Cardiac septum (tissue), 1 donor: ENCODE measurements around the gene IKBKE. TPM values are rescaled to one million over a fixed set of nuclear protein-coding genes. Genes with fewer than 3 reads are reported as not detected.
"Not testable (repeated sequence)": the region's sequence is repeated elsewhere in the genome, so short reads cannot be mapped to it uniquely, and the experiment has no call there.

Experiments used
- DNase-seq: peaks from one replicate; pipeline ENCODE4 v3.0.0-alpha.2; 2020; ENCODE audit warnings: low spot score
- intact Hi-C: fragments of 100-400 bp; cut with DNase I; formaldehyde crosslinking; loops from one replicate; pipeline ENCODE4 v1.14.0; 2022
- total RNA-seq: library from RNA; stranded (reverse); fragmentation: NEBNext Ultra II Directional; extraction: Animal tissue kit (Norgen Biotek cat#: 25700); gene quantifications from one replicate; pipeline ENCODE4 v1.2.1, GENCODE V29; 2021
- donor health status: DM: no; HTN: no; CAD: no.

IKBKE gene
- total RNA-seq, 1 donor from 2014 or later, result 0.97 TPM

DNA sequence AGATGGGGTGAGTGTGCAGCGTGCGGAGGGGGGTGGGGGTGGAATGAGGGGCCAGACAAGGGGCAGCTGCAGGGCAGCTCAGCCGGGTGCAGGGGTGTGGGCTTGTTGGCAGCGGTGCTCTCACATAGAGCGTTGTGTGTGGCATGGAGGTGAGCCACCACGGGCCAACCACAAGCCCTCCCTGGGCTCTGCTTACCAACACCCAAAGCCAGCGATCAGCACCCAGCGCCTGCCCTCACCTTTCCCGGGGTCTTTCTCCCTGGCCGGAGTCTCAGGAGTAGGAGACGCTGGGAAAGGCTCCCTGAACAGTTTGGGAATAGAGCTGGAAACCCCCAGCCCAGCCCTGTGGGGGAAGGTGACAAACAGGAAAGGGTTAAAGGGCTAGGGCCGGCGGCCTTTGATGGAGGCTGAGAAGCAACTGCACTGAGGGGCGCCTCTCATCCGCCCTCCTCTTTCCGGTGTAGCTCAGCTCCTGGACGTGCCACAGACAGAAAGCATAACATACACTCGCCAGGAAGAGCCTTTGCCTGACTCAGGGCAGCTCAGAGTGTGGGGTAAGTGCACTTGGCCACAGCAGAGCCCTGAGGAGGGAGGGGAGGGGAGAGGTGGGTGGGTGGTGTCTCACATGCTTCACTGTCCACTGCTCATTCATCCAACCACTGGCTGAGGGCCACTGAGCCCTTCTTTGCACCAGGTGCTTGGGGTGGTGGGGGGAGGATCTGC lies 577 bp downstream of the IKBKE start:
- intact Hi-C loops, result no loop called here
- no peak for DNase-seq

DNA sequence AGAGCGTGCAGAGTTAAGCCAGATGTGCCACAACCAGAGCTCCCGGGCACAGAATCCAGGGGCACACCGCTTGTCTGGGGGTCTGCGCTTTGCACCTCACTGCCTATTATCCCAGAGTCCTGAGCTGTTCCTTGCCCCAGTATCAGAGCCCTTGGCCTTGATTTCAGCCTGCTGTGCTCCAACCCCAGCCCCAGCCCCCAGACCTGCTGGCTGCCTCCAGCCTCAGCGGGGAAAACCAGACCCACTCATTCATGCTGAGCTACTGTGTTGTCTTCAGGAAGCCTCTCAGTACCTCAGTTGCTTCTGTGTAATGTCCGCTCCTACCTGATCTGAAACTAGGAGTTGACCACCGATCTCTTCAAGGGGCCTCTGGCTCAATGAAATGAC lies 1.1 kb downstream of the IKBKE start:
- intact Hi-C loops, result no loop called here
- no peak for DNase-seq

DNA sequence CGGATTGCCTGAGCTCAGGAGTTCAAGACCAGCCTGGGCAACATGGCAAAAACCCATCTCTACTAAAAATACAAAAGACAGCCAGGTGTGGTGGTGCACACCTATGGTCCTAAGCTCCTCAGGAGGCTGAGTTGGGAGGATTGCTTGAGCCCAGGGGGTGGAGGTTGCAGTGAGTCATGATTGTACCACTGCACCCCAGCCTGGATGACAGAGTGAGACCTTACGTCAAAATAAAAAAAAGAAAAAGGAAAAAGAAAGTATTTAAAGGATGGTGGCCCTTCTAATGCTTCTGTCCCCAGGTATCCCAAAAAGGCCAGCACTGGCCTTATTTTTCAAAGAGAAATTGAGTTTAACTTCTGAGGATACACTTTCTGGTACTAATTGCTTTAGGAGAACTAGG lies 1.7 kb downstream of the IKBKE start:
- intact Hi-C loops, result no loop called here

DNA sequence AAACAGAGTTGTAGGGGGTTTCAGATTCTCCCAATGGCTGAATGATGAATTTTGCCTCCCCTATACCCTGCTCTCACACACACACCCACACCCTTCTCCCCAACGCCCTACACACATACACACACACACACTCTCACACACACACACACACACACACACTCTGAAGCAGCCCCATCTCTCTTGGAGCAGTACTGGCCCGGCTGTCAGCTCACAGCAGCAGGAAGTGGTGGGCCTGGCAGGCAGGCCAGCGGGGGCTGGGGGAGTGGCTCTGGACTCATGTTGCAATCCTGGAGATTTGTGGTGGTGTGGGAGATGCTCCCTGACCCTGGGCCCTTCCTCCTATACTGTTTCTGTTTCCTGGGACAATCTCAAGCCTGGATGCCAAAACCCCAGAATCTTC lies 2.2 kb downstream of the IKBKE start:
- intact Hi-C loops, result no loop called here
- no peak for DNase-seq

More for the DNA sequence above, 1.7 kb downstream of the IKBKE start:
- DNase-seq, result no peak

DNA sequence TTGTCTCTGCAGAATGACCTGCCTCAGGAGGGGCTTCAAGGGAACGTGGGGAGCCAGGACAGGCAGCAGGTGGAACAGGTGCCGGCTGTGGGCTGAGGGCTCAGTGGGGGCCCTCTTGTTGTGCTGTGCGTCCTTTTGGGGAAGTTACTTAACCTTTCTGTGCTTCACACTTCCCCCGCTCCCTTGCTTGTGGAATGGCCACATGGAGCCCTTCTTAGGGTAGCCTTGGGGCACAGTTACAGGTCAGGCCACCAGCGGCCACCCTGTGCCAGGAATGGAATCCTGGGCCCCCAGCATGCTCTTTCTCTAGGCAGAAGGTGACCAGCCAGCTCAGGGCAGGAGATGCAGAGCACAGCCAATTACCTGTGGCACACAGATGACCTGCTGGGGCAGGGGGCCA lies 2.6 kb downstream of the IKBKE start:
- DNase-seq, result no peak
- intact Hi-C loops, result no loop called here

DNA sequence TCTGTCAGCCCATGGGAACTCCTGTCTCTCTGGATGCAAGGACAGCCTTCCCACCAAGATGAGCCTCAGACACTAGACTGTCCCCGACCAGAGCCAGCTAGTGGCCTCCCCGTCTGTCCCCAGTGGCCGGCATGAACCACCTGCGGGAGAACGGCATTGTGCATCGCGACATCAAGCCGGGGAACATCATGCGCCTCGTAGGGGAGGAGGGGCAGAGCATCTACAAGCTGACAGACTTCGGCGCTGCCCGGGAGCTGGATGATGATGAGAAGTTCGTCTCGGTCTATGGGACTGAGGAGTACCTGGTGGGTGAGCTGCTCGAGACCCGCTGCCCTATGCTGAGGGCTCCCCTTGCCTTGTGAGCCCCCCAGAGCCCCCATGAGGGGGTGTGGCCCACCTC lies 5.8 kb downstream of the IKBKE start:
- no peak for DNase-seq
- intact Hi-C loops, result no loop called here

DNA sequence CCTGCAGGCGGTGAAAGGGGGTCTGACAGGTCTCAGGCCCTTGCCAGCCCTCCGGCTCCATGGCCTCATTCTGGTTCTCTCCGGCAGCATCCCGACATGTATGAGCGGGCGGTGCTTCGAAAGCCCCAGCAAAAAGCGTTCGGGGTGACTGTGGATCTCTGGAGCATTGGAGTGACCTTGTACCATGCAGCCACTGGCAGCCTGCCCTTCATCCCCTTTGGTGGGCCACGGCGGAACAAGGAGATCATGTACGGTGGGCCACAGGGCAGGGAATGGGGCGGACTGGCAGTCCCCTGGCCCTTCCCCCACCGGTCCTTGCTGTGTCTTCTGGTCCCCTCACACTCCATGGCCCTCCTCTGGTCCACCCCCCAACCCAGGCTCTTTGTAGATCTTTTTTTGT lies 6.3 kb downstream of the IKBKE start:
- intact Hi-C loops, result no loop called here
- DNase-seq, result no peak

DNA sequence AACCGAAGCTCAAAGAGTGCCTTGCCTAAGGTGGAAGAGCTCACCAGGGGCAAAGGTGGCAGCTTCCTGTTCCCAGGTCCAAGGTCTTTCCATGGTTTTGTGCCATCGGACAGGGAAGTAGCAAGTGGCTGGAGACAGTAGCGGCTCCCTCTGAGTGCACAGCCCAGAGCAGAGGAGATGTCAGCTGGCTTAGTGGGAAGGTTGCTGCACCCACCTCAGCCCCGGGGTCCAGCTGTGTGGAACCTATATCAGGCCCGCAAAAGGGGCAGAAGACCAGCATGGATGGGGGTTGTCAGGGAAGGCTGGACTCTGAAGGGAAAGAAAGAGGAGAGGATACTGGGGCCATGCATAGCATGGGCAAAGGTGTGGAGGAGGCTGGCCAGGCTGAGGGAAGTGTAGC lies 6.8 kb downstream of the IKBKE start:
- intact Hi-C loops, result no loop called here
- DNase-seq, result no peak

DNA sequence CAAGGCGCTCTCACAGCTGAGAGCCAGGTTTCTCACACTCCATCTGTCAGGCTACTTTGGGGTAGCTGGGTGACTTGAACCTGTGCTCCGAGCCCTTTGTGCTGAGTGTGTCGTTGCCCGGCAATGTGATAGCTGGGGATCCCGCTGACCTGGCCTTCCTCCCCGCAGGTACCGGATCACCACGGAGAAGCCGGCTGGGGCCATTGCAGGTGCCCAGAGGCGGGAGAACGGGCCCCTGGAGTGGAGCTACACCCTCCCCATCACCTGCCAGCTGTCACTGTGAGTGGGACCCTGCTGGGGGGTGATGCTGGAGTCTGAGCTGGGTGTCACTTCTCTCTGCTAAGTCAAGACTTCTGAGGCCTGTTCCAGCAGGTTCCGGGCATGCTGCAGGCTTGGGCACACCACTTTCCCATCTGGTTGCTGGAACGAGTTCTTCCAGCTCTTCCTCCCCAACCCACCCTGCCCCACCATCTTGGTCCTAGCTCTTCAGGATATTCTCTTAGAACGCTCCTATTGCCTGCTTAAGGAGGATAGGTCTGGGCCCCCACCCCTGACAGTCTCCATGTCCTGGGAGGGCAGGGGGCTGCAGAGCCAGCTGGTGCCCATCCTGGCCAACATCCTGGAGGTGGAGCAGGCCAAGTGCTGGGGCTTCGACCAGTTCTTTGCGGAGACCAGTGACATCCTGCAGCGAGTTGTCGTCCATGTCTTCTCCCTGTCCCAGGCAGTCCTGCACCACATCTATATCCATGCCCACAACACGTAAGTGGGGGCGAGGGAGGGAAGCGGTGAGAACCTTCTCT lies 7.5 kb downstream of the IKBKE start:
- DNase-seq, result no peak
- intact Hi-C loops, result no loop called here

DNA sequence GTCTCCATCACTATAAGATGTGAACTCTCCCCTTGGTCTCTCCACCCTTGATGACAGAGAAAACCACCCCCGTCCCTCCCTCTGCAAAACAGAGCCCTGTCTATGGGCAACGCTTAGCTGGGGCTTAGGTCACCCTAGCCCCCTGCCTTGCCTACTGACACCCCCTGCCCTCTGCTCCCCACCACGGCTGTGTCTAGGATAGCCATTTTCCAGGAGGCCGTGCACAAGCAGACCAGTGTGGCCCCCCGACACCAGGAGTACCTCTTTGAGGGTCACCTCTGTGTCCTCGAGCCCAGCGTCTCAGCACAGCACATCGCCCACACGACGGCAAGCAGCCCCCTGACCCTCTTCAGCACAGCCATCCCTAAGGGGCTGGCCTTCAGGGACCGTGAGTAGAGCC lies 8.5 kb downstream of the IKBKE start:
- intact Hi-C loops, result no loop called here
- DNase-seq, result no peak

DNA sequence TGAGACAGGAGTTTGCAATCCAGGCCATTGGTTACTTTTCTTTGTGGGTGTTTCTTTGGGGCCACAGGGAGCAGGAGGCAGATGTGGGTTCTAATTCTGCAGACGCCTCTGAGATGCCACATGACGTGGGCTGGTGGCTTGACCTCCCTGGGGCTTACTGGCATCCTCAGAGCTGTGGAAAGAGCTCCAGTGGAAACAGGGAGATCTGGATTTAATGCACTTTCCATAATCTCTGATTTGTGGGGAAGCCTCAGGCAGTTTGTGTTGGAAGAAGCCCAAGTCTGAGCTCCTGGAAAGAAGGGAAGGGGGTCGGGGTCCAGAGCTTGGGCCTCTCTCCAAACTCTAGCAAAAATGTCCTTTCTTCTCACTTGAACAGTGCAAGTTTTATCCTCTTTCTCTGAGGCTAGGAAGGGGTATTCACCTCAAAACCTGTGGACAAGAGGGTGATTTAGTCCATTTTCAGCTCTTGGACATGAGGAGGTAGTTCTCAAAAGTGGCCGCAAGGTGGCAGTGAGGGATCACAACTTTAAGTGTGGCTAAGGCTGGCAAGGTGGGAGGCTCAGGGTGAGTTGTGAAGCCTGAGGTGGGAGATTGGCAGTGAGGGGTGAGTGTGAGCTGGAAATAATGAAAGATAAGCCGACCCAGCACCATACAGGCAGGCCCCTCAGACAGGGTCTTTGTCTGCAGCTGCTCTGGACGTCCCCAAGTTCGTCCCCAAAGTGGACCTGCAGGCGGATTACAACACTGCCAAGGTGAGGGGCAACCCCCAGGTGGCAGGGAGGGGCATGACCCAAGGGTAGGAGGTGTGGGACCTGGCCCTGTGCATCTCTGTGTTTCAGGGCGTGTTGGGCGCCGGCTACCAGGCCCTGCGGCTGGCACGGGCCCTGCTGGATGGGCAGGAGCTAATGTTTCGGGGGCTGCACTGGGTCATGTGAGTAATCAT lies 9.2 kb downstream of the IKBKE start:
- no peak for DNase-seq
- intact Hi-C loops, result no loop called here

DNA sequence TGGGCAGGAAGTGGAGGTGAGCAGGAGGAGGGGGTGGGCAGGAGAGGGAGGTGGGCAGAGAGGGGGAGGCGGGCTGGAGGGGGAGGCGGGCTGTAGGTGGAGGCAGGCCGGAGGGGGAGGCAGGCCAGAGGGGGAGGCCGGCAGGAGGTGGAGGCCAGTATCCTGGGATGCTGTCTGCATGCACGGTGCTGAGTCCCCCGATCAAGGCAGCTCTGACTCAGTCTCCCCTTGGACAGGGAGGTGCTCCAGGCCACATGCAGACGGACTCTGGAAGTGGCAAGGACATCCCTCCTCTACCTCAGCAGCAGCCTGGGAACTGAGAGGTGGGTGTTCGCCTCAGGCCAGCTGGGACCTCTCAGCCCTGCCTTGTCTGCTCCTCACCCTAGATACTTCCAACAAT lies 9.9 kb downstream of the IKBKE start:
- no peak for DNase-seq
- intact Hi-C loops, result no loop called here

DNA sequence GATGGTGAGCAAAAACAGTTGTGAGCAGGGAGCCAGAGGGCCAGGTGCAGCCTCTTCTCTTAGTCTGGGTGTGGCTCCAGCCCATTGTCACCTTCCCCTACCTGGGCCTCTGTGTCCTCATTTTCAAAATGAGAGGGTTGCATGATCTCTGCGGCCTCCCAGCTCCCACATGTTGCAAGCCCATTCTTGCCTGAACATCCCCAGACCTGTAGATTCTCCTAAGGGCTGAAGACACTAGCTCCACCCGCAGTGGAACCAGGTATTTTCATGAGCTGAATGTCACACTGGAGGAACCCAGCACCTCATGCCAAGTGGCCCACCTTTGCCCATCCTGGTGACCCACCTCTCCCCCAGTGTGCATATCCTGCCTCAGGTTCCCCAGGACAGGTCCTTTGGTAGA lies 12.3 kb downstream of the IKBKE start:
- DNase-seq, result no peak
- intact Hi-C loops, result no loop called here

DNA sequence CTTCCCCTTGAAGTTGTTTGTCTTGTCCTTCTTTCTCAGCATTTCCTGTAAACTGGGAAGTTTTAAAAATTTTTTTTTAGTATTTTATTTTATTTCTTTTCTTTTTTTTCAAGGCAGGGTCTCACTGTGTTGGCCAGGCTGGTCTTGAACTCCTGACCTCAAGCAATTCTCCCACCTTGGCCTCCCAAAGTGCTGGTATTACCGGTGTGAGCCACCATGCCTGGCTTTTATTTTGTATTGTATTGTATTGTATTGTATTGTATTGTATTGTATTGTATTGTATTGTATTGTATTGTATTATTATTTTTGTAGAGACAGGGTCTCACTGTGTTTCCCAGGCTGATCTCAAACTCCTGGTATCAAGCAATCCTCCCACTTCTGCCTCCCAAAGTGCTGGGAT lies 13.6 kb downstream of the IKBKE start:
- intact Hi-C loops, result not testable (repeated sequence)

DNA sequence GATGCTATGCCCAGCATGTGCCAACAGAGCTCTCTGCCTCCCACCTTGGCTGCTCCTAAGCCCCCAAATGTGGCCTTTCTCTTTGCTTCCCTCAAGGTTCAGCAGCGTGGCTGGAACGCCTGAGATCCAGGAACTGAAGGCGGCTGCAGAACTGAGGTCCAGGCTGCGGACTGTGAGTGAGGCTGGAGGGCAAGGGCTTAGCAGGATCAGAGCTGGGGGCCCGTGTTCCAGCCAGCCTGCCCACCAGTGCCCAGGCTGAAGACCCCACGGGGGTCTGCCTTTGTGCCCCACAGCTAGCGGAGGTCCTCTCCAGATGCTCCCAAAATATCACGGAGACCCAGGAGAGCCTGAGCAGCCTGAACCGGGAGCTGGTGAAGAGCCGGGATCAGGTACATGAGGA lies 14.6 kb downstream of the IKBKE start:
- intact Hi-C loops, result no loop called here
- DNase-seq, result no peak

More for the DNA sequence above, 13.6 kb downstream of the IKBKE start:
- DNase-seq, result not testable (repeated sequence)

DNA sequence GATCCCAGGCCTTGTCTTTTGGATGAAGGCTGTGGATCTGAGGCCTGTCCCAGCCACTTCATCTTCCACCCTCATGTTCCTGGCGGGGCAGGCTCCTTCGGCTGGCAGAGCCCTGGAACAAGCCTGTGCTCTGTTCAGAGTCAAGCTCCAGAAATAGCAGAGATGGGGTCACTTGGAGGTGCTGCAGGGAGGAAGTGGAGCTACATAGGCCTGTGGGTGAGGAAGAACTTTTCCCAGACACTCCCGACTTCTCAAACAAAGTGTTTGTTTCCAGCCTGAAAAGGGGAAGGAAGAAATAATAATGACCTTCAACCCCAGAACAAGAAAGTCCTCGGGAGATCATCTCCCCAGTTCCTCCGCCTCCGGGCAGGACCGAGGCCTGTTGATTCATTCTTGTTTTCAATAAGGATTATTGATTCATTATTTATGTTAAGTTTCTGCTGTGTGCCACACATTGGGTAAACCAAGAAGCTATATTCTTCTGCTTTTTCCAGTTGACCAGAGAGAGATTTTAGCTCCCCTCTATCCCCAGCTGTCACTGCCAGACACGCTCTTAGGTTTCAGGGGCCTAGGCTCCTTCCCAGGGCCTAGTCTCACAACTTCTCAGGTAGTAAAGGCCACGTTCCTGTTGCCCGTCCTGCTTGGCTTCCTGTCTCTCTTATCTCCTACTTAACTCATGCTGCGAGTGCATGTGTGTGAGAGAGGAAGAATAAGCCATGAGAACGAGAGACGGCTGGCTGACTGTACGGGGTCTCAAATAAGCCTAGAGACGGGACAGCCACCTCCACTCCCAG lies 16.9 kb downstream of the IKBKE start:
- no peak for DNase-seq
- intact Hi-C loops, result no loop called here

DNA sequence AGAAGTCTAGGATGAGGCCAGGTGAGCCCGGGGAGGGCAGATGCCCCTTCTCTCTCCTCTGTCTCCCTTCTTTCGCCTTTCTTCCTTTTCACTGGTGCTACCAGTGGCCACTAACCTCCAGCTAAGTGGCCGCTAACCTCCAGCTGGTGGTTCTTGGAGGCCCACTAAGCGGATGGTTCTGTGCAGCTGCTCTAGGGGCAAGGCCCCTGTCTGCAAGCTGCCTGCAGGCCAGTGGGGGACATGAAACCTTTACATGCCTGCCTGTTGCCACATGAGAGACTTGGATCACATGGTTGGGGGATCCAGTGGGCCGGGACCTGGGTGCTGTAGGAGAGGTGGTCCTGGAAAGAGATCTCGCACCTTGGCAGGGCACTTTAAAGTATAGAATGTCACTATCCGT lies 17.7 kb downstream of the IKBKE start:
- intact Hi-C loops, result no loop called here

DNA sequence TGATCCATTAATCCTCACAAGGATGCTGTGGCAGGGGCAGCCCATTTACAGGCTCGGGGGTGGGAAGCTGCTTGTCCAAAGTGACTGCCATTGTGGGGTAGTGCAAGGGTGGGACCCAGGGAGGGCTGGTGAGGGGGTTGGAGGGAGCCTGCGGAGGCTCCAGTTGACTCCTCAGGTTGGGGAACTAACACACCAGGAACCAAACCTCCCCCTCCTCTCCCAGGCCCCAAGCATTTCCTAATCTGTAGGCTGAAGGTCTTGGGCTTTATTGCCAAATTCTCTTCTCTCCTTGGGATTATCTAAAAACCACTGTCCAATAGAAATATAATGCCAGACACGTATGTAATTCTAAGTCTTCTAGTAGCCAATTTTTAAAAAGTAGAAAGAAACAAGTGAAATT lies 18.2 kb downstream of the IKBKE start:
- intact Hi-C loops, result no loop called here
- DNase-seq, result no peak

More for the DNA sequence above, 17.7 kb downstream of the IKBKE start:
- no peak for DNase-seq
